ENCODE results near the gene PC.

GRCh38 chr11:66857234-66857926 lies 100.8 kb downstream of the PC start:
- no peak for TF ChIP-seq CTCF (IDR thresholded peaks at IDR 0.05)
- TF ChIP-seq POLR2A (IDR thresholded peaks at IDR 0.05) = no peak
